ENCODE data around the gene SINHCAF. TPM values are rescaled to one million over a fixed set of nuclear protein-coding genes. Genes with fewer than 3 reads are reported as not detected.
"Not testable (repeated sequence)": the region's sequence is repeated elsewhere in the genome, so short reads cannot be mapped to it uniquely, and the experiment has no call there.

SINHCAF gene
- total RNA-seq, 1 experiment from 2014 or later = 101 TPM

GRCh38 chr12:31273794-31274193 lies 52.2 kb downstream of the SINHCAF start:
- DNase-seq (ENCODE audit: extremely low read depth, low read depth) = not testable (repeated sequence)

GRCh38 chr12:31272607-31273225 lies 53.2 kb downstream of the SINHCAF start:
- DNase-seq (ENCODE audit: extremely low read depth, low read depth) = no peak

- no peak for DNase-seq (ENCODE audit: extremely low read depth, low read depth)
Measured at GRCh38 chr12:31267966-31268365, 58.0 kb downstream of the SINHCAF start.

GRCh38 chr12:31265722-31266121 lies 60.2 kb downstream of the SINHCAF start:
- DNase-seq (ENCODE audit: extremely low read depth, low read depth) = no peak

- DNase-seq (ENCODE audit: extremely low read depth, low read depth) = no peak
Measured at GRCh38 chr12:31263661-31264060, 62.3 kb downstream of the SINHCAF start.

- DNase-seq (ENCODE audit: extremely low read depth, low read depth) = no peak
Measured at GRCh38 chr12:31261744-31262143, 64.2 kb downstream of the SINHCAF start.

- DNase-seq (ENCODE audit: extremely low read depth, low read depth) = no peak
Measured at GRCh38 chr12:31260840-31261239, 65.1 kb downstream of the SINHCAF start.

- no peak for DNase-seq (ENCODE audit: extremely low read depth, low read depth)
Measured at GRCh38 chr12:31259136-31259886, 66.6 kb downstream of the SINHCAF start.

- no peak for DNase-seq (ENCODE audit: extremely low read depth, low read depth)
Measured at GRCh38 chr12:31257784-31258183, 68.2 kb downstream of the SINHCAF start.

- not testable (repeated sequence) for DNase-seq (ENCODE audit: extremely low read depth, low read depth)
Measured at GRCh38 chr12:31251707-31252611, 74.0 kb downstream of the SINHCAF start.

GRCh38 chr12:31250179-31250578 lies 75.8 kb downstream of the SINHCAF start:
- DNase-seq (ENCODE audit: extremely low read depth, low read depth) = no peak

- no peak for DNase-seq (ENCODE audit: extremely low read depth, low read depth)
Measured at GRCh38 chr12:31249356-31249755, 76.6 kb downstream of the SINHCAF start.

- DNase-seq (ENCODE audit: extremely low read depth, low read depth) = no peak
Measured at GRCh38 chr12:31248815-31249214, 77.1 kb downstream of the SINHCAF start.

GRCh38 chr12:31248337-31248736 lies 77.6 kb downstream of the SINHCAF start:
- no peak for DNase-seq (ENCODE audit: extremely low read depth, low read depth)

GRCh38 chr12:31246470-31246850 lies 79.5 kb downstream of the SINHCAF start:
- DNase-seq (ENCODE audit: extremely low read depth, low read depth) = no peak

GRCh38 chr12:31245822-31246469 lies 80.0 kb downstream of the SINHCAF start:
- DNase-seq (ENCODE audit: extremely low read depth, low read depth) = no peak

GRCh38 chr12:31242418-31242817 lies 83.5 kb downstream of the SINHCAF start:
- not testable (repeated sequence) for DNase-seq (ENCODE audit: extremely low read depth, low read depth)

- peak; percentile 54 for DNase-seq (ENCODE audit: extremely low read depth, low read depth)
Measured at GRCh38 chr12:31238764-31239387, 87.1 kb downstream of the SINHCAF start.

- DNase-seq (ENCODE audit: extremely low read depth, low read depth) = not testable (repeated sequence)
Measured at GRCh38 chr12:31238333-31238732, 87.6 kb downstream of the SINHCAF start.

- DNase-seq (ENCODE audit: extremely low read depth, low read depth) = no peak
Measured at GRCh38 chr12:31236998-31237637, 88.8 kb downstream of the SINHCAF start.
